Femur (tissue), 1 donor: ENCODE results near the gene FAM83B.
"Not testable (repeated sequence)": the region's sequence is repeated elsewhere in the genome, so short reads cannot be mapped to it uniquely, and the experiment has no call there.

Experiments used
- DNase-seq: peaks from one replicate; pipeline ENCODE4 v3.0.0-alpha.2; 2017

FAM83B gene

GRCh38 chr6:54860739-54861138, 14.2 kb downstream of the FAM83B start:
- no peak for DNase-seq

- DNase-seq: no peak
Measured at GRCh38 chr6:54861905-54862616, 15.5 kb downstream of the FAM83B start.

- no peak for DNase-seq
Measured at GRCh38 chr6:54864272-54864671, 17.7 kb downstream of the FAM83B start.

- no peak for DNase-seq
Measured at GRCh38 chr6:54865091-54865631, 18.6 kb downstream of the FAM83B start.

GRCh38 chr6:54868556-54868955, 22.0 kb downstream of the FAM83B start:
- DNase-seq: no peak

GRCh38 chr6:54873599-54873998, 27.0 kb downstream of the FAM83B start:
- DNase-seq: no peak

- no peak for DNase-seq
Measured at GRCh38 chr6:54874349-54875048, 27.9 kb downstream of the FAM83B start.

- DNase-seq: no peak
Measured at GRCh38 chr6:54875539-54875938, 29.0 kb downstream of the FAM83B start.

GRCh38 chr6:54876365-54876764, 29.8 kb downstream of the FAM83B start:
- no peak for DNase-seq

GRCh38 chr6:54876871-54877270, 30.3 kb downstream of the FAM83B start:
- no peak for DNase-seq

GRCh38 chr6:54877713-54878317, 31.2 kb downstream of the FAM83B start:
- no peak for DNase-seq

- no peak for DNase-seq
Measured at GRCh38 chr6:54878718-54879117, 32.1 kb downstream of the FAM83B start.

- DNase-seq: no peak
Measured at GRCh38 chr6:54879188-54879985, 32.8 kb downstream of the FAM83B start.

GRCh38 chr6:54881067-54881730, 34.6 kb downstream of the FAM83B start:
- no peak for DNase-seq

GRCh38 chr6:54881891-54882290, 35.3 kb downstream of the FAM83B start:
- not testable (repeated sequence) for DNase-seq

- no peak for DNase-seq
Measured at GRCh38 chr6:54886932-54887584, 40.5 kb downstream of the FAM83B start.

GRCh38 chr6:54891536-54891935, 45.0 kb downstream of the FAM83B start:
- DNase-seq: no peak

GRCh38 chr6:54892831-54893230, 46.3 kb downstream of the FAM83B start:
- DNase-seq: no peak

GRCh38 chr6:54893818-54894217, 47.2 kb downstream of the FAM83B start:
- no peak for DNase-seq

GRCh38 chr6:54896302-54896701, 49.7 kb downstream of the FAM83B start:
- DNase-seq: no peak

- DNase-seq: no peak
Measured at GRCh38 chr6:54897462-54898189, 51.1 kb downstream of the FAM83B start.
